Mucosa of stomach (tissue), 1 donor: ENCODE measurements around the gene ADAMTS12.

Source experiments
- H3K27me3 ChIP-seq: one replicate; pipeline ENCODE4 v1.7.0; 2013; ENCODE audit warnings: mild to moderate bottlenecking, low read length; ENCODE audit not compliant: control insufficient read depth, insufficient read depth
- H3K36me3 ChIP-seq: one replicate; pipeline ENCODE4 v1.7.0; 2013; ENCODE audit warnings: low read length; ENCODE audit not compliant: control insufficient read depth, insufficient read depth
- H3K4me1 ChIP-seq: one replicate; pipeline ENCODE4 v1.7.0; 2013; ENCODE audit warnings: mild to moderate bottlenecking, low read length; ENCODE audit not compliant: control insufficient read depth, insufficient read depth
- H3K4me3 ChIP-seq: one replicate; pipeline ENCODE4 v1.7.0; 2013; ENCODE audit warnings: low read length
- H3K9ac ChIP-seq: one replicate; pipeline ENCODE4 v1.7.0; 2013; ENCODE audit warnings: mild to moderate bottlenecking, low read length, moderate library complexity
- H3K9me3 ChIP-seq: one replicate; pipeline ENCODE4 v1.7.0; 2013; ENCODE audit warnings: mild to moderate bottlenecking, low read length, moderate library complexity; ENCODE audit not compliant: control insufficient read depth
- donor health status: Pancreatic carcinoma.

The ADAMTS12 gene

GRCh38 chr5:33737697-33738096 is 154.1 kb downstream of the ADAMTS12 start:
- Histone ChIP-seq H3K27me3 (no peaks in the 10 kb centered on the region), H3K36me3 (no peaks in the 10 kb centered on the region), H3K4me1 (no peaks in the 10 kb centered on the region), H3K9ac (no peak overlapping the region), H3K9me3 (no peaks in the 10 kb centered on the region), H3K4me3 (no peak overlapping the region)

GRCh38 chr5:33737284-33737683 is 154.5 kb downstream of the ADAMTS12 start:
- no peak overlapping the region for H3K4me3 ChIP-seq
- no peaks in the 10 kb centered on the region for H3K27me3 ChIP-seq
- no peaks in the 10 kb centered on the region for H3K4me1 ChIP-seq
- no peaks in the 10 kb centered on the region for H3K9me3 ChIP-seq
- H3K36me3 ChIP-seq: no peaks in the 10 kb centered on the region
- no peak overlapping the region for H3K9ac ChIP-seq

- no peak overlapping the region for H3K4me3 ChIP-seq
- no peaks in the 10 kb centered on the region for H3K27me3 ChIP-seq
- H3K9me3 ChIP-seq: no peaks in the 10 kb centered on the region
- no peak overlapping the region for H3K9ac ChIP-seq
- no peaks in the 10 kb centered on the region for H3K4me1 ChIP-seq
- no peaks in the 10 kb centered on the region for H3K36me3 ChIP-seq
Observed at GRCh38 chr5:33736510-33736909, 155.3 kb downstream of the ADAMTS12 start.

GRCh38 chr5:33735072-33735471 is 156.7 kb downstream of the ADAMTS12 start:
- Histone ChIP-seq H3K36me3 (no peaks in the 10 kb centered on the region), H3K9ac (no peak overlapping the region), H3K4me1 (no peaks in the 10 kb centered on the region), H3K27me3 (no peaks in the 10 kb centered on the region), H3K9me3 (no peaks in the 10 kb centered on the region), H3K4me3 (no peak overlapping the region)

DNA sequence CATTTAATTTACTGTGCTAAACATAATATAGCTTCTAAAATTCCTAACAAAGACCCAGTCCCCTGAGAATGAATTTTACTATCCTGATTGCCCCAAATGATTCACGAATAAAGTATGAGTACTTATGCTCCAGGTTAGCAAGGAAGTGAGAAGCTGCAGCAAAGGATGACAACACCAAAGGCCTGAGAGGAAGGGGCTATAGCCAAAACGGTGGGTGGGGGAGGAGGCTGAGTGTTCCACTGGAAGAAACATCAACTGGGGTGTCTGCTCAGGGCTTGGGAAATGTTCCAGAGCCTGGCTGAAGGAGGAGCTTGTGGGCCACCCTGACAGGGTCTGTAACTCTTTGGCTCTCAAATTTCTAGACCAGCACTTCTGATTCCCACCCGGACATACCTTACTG is 157.3 kb downstream of the ADAMTS12 start:
- no peaks in the 10 kb centered on the region for H3K27me3 ChIP-seq
- H3K4me1 ChIP-seq: no peaks in the 10 kb centered on the region
- no peak overlapping the region for H3K4me3 ChIP-seq
- no peaks in the 10 kb centered on the region for H3K9me3 ChIP-seq
- H3K9ac ChIP-seq: no peak overlapping the region
- no peaks in the 10 kb centered on the region for H3K36me3 ChIP-seq

GRCh38 chr5:33733225-33733624 is 158.6 kb downstream of the ADAMTS12 start:
- Histone ChIP-seq H3K36me3 (no peaks in the 10 kb centered on the region), H3K4me1 (no peaks in the 10 kb centered on the region), H3K4me3 (no peak overlapping the region), H3K9me3 (no peaks in the 10 kb centered on the region), H3K9ac (no peak overlapping the region), H3K27me3 (no peaks in the 10 kb centered on the region)

DNA sequence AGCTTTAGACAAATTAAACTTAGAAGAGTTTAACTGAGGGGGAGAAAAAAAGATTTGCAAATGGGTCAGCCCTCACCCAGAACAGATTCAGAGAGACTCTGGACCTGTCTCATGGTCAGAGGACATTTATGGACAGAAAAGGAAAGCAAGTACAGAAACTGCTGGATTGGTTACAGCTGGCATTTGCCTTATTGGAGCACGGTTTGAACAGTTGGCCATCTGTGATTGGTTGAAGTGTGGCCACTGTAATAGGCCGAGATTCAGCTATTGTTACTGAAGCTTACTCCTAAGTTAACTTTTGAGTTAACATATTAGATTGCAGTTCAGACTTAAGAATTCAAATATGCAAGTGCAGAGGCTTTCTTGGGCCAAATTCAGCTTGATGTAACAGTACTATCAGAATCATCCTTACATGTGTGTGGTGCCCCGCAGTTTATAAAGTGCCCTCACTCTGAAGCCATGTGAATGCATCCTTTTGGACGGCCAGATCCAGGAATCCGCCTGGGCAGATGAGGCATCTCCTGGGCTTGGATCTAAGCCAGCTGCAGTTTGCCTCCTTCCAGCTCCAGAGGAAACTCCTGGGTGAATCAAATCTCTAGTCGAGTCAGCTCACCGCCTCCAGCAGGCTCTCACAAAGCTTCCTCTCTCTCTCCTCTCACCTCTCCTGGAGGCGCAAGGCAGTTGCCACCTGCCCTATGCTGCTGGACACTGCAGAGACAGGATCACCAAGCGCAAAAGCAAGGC is 165.2 kb downstream of the ADAMTS12 start:
- no peak overlapping the region for H3K4me3 ChIP-seq
- no peak overlapping the region for H3K9ac ChIP-seq
- no peaks in the 10 kb centered on the region for H3K36me3 ChIP-seq
- no peaks in the 10 kb centered on the region for H3K9me3 ChIP-seq
- H3K27me3 ChIP-seq: no peaks in the 10 kb centered on the region
- no peaks in the 10 kb centered on the region for H3K4me1 ChIP-seq

DNA sequence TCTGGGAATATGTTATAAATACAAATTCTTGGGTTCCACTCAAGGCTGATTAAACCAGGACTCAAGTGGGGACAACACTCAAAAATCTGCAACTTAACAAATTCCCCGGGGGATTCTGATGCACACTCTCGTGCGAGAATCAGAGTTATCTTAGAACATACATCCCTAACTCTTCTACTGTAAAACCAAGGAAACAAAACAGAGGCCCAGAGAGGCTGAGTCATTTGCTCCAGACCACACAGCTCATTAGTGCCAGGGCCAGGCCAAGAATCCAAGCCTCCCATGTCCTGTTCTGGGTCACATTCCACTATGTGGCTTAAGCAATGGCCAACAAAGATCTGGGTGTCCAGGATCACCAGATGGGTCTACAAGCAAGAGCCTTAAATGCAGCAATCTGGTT is 166.0 kb downstream of the ADAMTS12 start:
- H3K4me1 ChIP-seq: no peaks in the 10 kb centered on the region
- no peaks in the 10 kb centered on the region for H3K9me3 ChIP-seq
- H3K27me3 ChIP-seq: no peaks in the 10 kb centered on the region
- H3K4me3 ChIP-seq: no peak overlapping the region
- H3K9ac ChIP-seq: no peak overlapping the region
- H3K36me3 ChIP-seq: no peaks in the 10 kb centered on the region

GRCh38 chr5:33721491-33722200 is 170.1 kb downstream of the ADAMTS12 start:
- H3K27me3 ChIP-seq: no peaks in the 10 kb centered on the region
- H3K36me3 ChIP-seq: no peaks in the 10 kb centered on the region
- H3K9ac ChIP-seq: no peak overlapping the region
- no peaks in the 10 kb centered on the region for H3K9me3 ChIP-seq
- H3K4me1 ChIP-seq: no peaks in the 10 kb centered on the region
- H3K4me3 ChIP-seq: no peak overlapping the region

DNA sequence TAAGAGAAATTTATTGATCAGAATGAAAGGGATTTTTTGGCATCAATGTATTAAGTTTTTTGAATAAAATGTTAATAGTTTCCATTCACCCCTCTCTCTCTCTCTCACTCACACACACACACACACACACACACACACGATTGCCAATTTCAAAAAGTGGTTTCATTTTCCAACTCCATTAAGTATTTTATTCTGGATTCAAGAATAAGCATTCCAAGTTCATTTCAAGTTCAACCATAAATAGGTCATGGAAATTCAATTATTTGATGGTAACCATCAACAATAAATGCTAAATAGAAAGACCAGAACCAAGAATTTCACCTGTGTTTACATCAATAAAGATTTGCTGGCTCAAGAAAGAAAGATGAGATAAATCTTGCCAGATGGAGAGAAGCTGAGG is 171.6 kb downstream of the ADAMTS12 start:
- H3K4me3 ChIP-seq: no peak overlapping the region
- H3K9ac ChIP-seq: no peak overlapping the region
- H3K4me1 ChIP-seq: no peaks in the 10 kb centered on the region
- no peaks in the 10 kb centered on the region for H3K9me3 ChIP-seq
- H3K36me3 ChIP-seq: no peaks in the 10 kb centered on the region
- no peaks in the 10 kb centered on the region for H3K27me3 ChIP-seq

GRCh38 chr5:33719769-33720168 is 172.0 kb downstream of the ADAMTS12 start:
- Histone ChIP-seq H3K36me3 (no peaks in the 10 kb centered on the region), H3K9ac (no peak overlapping the region), H3K4me1 (no peaks in the 10 kb centered on the region), H3K4me3 (no peak overlapping the region), H3K9me3 (no peaks in the 10 kb centered on the region), H3K27me3 (no peaks in the 10 kb centered on the region)

- Histone ChIP-seq H3K27me3 (no peaks in the 10 kb centered on the region), H3K9ac (no peak overlapping the region), H3K4me3 (no peak overlapping the region), H3K36me3 (no peaks in the 10 kb centered on the region), H3K9me3 (no peaks in the 10 kb centered on the region), H3K4me1 (no peaks in the 10 kb centered on the region)
Observed at GRCh38 chr5:33715661-33716060, 176.1 kb downstream of the ADAMTS12 start.
